GM23338 (cell line): ENCODE results near the gene R3HDM4. TPM values are rescaled to one million over a fixed set of nuclear protein-coding genes. Genes with fewer than 3 reads are reported as not detected.

Source experiments
- ATAC-seq: fragments of 200-7000 bp; cut with Tn5 transposase; 3 replicates; pipeline ENCODE4 v1.9.1; 2020
- DNase-seq: peaks from one replicate; pipeline ENCODE4 v3.0.0-alpha.2; 2015; ENCODE audit warnings: low spot score
- H2AFZ ChIP-seq: fragments of 200-600 bp; sonication (generic); 2 replicates; pipeline ENCODE4 v1.8.0; 2016; ENCODE audit warnings: antibody characterized with exemption, mild to moderate bottlenecking, moderate library complexity
- H3F3A ChIP-seq: fragments of 200-600 bp; sonication (generic); replicated peaks from 2 replicates; pipeline ENCODE4 v1.8.0; 2017; ENCODE audit warnings: antibody characterized with exemption, mixed run types, low read depth
- H3K27ac ChIP-seq: fragments of 200-600 bp; sonication (generic); 2 replicates; pipeline ENCODE4 v1.6.1; 2016; ENCODE audit warnings: low read depth
- H3K27me3 ChIP-seq: fragments of 200-600 bp; sonication (generic); 2 replicates; pipeline ENCODE4 v1.8.0; 2016; ENCODE audit warnings: mild to moderate bottlenecking, mixed run types, moderate library complexity; ENCODE audit not compliant: insufficient read depth
- H3K36me3 ChIP-seq: fragments of 200-600 bp; sonication (generic); 2 replicates; pipeline ENCODE4 v1.8.0; 2016; ENCODE audit warnings: mild to moderate bottlenecking; ENCODE audit not compliant: insufficient read depth
- H3K4me1 ChIP-seq: fragments of 200-600 bp; sonication (generic); 2 replicates; pipeline ENCODE4 v1.8.0; 2016; ENCODE audit warnings: mild to moderate bottlenecking, moderate library complexity; ENCODE audit not compliant: insufficient read depth
- H3K4me2 ChIP-seq: fragments of 200-600 bp; sonication (generic); 2 replicates; pipeline ENCODE4 v1.7.1; 2017; ENCODE audit warnings: mixed run types
- H3K4me3 ChIP-seq: fragments of 200-600 bp; sonication (generic); 2 replicates; pipeline ENCODE4 v1.6.1; 2016; ENCODE audit warnings: mixed run types
- H3K79me2 ChIP-seq: fragments of 200-600 bp; sonication (generic); replicated peaks from 2 replicates; pipeline ENCODE4 v1.8.0; 2017; ENCODE audit warnings: mild to moderate bottlenecking; ENCODE audit not compliant: insufficient read depth
- H3K9me2 ChIP-seq: fragments of 200-600 bp; sonication (generic); 2 replicates; pipeline ENCODE4 v1.8.0; 2017; ENCODE audit not compliant: insufficient read depth
- H4K20me1 ChIP-seq: fragments of 200-600 bp; sonication (generic); replicated peaks from 2 replicates; pipeline ENCODE4 v1.8.0; 2017; ENCODE audit warnings: mild to moderate bottlenecking; ENCODE audit not compliant: insufficient read depth
- H3K27ac Mint-ChIP-seq: 2 replicates; pipeline ENCODE4 v1.8.0; 2020; ENCODE audit warnings: inconsistent platforms, mild to moderate bottlenecking, moderate library complexity, mixed read lengths
- H3K27me3 Mint-ChIP-seq: 3 replicates; pipeline ENCODE4 v1.8.0; 2022; ENCODE audit warnings: low read depth, mild to moderate bottlenecking, moderate library complexity, mixed read lengths, inconsistent platforms; ENCODE audit not compliant: insufficient read depth, poor library complexity
- H3K36me3 Mint-ChIP-seq: 3 replicates; pipeline ENCODE4 v1.8.0; 2021; ENCODE audit warnings: low read depth, mild to moderate bottlenecking, inconsistent platforms, moderate library complexity, mixed read lengths
- H3K4me1 Mint-ChIP-seq: 3 replicates; pipeline ENCODE4 v1.8.0; 2020; ENCODE audit warnings: mild to moderate bottlenecking, inconsistent platforms, mixed read lengths
- H3K4me3 Mint-ChIP-seq: 3 replicates; pipeline ENCODE4 v1.8.0; 2021; ENCODE audit warnings: moderate library complexity, mild to moderate bottlenecking, inconsistent platforms, mixed read lengths
- H3K9me3 Mint-ChIP-seq: 3 replicates; pipeline ENCODE4 v1.8.0; 2020; ENCODE audit warnings: moderate library complexity, mild to moderate bottlenecking, inconsistent platforms, mixed read lengths
- CREB1 ChIP-seq: fragments of 250-450 bp; sonication (Bioruptor Pico); IDR thresholded peaks from 2 replicates; pipeline ENCODE4 v1.5.0; 2020; ENCODE audit warnings: low read depth, mild to moderate bottlenecking, moderate library complexity
- CTCF ChIP-seq, 2 experiments: fragments of 200-600 bp in 1 of 2; sonication (generic) in 1 of 2; conservative IDR thresholded peaks; 2 replicates each; pipeline versions ENCODE4 v1.5.1 to v1.6.1; 2016 to 2017; ENCODE audit warnings: antibody characterized with exemption in 2 of 2, low read depth in 2 of 2, mild to moderate bottlenecking in 2 of 2, moderate library complexity in 1 of 2
- EZH2 ChIP-seq: fragments of 200-600 bp; sonication (generic); IDR thresholded peaks from one replicate; pipeline ENCODE4 v1.8.0; 2017; ENCODE audit warnings: antibody characterized with exemption, mild to moderate bottlenecking, low read depth; ENCODE audit not compliant: unreplicated experiment
- EZH2phosphoT487 ChIP-seq: fragments of 200-600 bp; sonication (generic); IDR thresholded peaks from one replicate; pipeline ENCODE4 v1.8.1; 2018; ENCODE audit warnings: antibody characterized with exemption; ENCODE audit not compliant: unreplicated experiment
- JUNB ChIP-seq: IDR thresholded peaks from one replicate; pipeline ENCODE4 v1.6.1; 2016; ENCODE audit warnings: antibody characterized with exemption; ENCODE audit not compliant: unreplicated experiment
- NANOG ChIP-seq: IDR thresholded peaks from 2 replicates; pipeline ENCODE4 v1.6.1; 2016; ENCODE audit warnings: antibody characterized with exemption, borderline replicate concordance
- REST ChIP-seq: IDR thresholded peaks from one replicate; pipeline ENCODE4 v1.6.1; 2018; ENCODE audit warnings: antibody characterized with exemption; ENCODE audit not compliant: unreplicated experiment
- STAT1 ChIP-seq: IDR thresholded peaks from one replicate; pipeline ENCODE4 v1.6.1; 2016; ENCODE audit warnings: antibody characterized with exemption; ENCODE audit not compliant: unreplicated experiment
- ZNF114 ChIP-seq: fragments of 250-450 bp; sonication (Bioruptor Pico); IDR thresholded peaks from 2 replicates; pipeline ENCODE4 v1.5.0; 2020; ENCODE audit warnings: mild to moderate bottlenecking, moderate library complexity
- ZNF331 ChIP-seq: fragments of 250-450 bp; sonication (Bioruptor Pico); IDR thresholded peaks from 2 replicates; pipeline ENCODE4 v1.5.0; 2020; ENCODE audit warnings: low read depth, mild to moderate bottlenecking, moderate library complexity
- polyA plus RNA-seq: library from polyadenylated mRNA; unstranded; fragments of >200 nt; fragmentation: Nextera tagmentation; extraction: Ambion mirVana; gene quantifications from 2 replicates; pipeline ENCODE4 v1.2.1, GENCODE V29; 2016
- total RNA-seq: library from RNA; depleted of rRNA; stranded (reverse); fragments of >200 nt; shearing (Covaris generic); gene quantifications from 2 replicates; pipeline ENCODE4 v1.2.3, GENCODE V29; 2014

Gene R3HDM4
- total and polyA plus RNA-seq, 2 experiments from 2014 or later = 76.5 to 87.1 TPM

- no peaks in the 10 kb centered on the region for H3K9me2 ChIP-seq
- no peak for TF ChIP-seq STAT1
- no peak for TF ChIP-seq NANOG
- TF ChIP-seq CTCF (conservative IDR thresholded peaks at IDR 0.05; ENCODE audit: low read depth in 2 of 2) = no peak
- TF ChIP-seq ZNF331 (CRISPR knock-in tag) = no peak
- TF ChIP-seq REST = no peak
- TF ChIP-seq JUNB = no peak
- no peak for TF ChIP-seq EZH2phosphoT487
- H3K27me3 ChIP-seq = no peaks in the 10 kb centered on the region
- H3K4me3 ChIP-seq = no peak overlapping the region
- H3K79me2 ChIP-seq = no peaks in the 10 kb centered on the region
- Mint-ChIP-seq H3K27me3 (peaks cover 6% of the 10 kb centered on the region), H3K27ac (no peak overlapping the region), H3K36me3 (peaks cover 32% of the 10 kb centered on the region; the same call in 2 of the 3 replicates), H3K4me1 (no peaks in the 10 kb centered on the region), H3K4me3 (no peak overlapping the region), H3K9me3 (no peaks in the 10 kb centered on the region; the same call in 2 of the 3 replicates)
- H3K36me3 ChIP-seq = no peaks in the 10 kb centered on the region
- ATAC-seq (no peak), DNase-seq (no peak)
- no peak overlapping the region for H3K4me2 ChIP-seq
- no peak overlapping the region for H2AFZ ChIP-seq
- H3F3A ChIP-seq = no peaks in the 10 kb centered on the region; the same call in 1 of the 2 replicates
- H4K20me1 ChIP-seq = peaks cover 4% of the 10 kb centered on the region; the same call in 1 of the 2 replicates
- no peak overlapping the region for H3K27ac ChIP-seq
- no peaks in the 10 kb centered on the region for H3K4me1 ChIP-seq
These were observed 27.3 kb downstream of the R3HDM4 start for GRCh38 chr19:885536-886224.

- Histone ChIP-seq H3K9me2 (no peaks in the 10 kb centered on the region), H3K36me3 (no peaks in the 10 kb centered on the region)
- no peak for TF ChIP-seq ZNF114 (CRISPR knock-in tag)
- no peak for TF ChIP-seq EZH2
- TF ChIP-seq NANOG = no peak
- no peak for TF ChIP-seq CREB1 (CRISPR knock-in tag)
- no peak for TF ChIP-seq EZH2phosphoT487
These were observed 28.4 kb downstream of the R3HDM4 start for GRCh38 chr19:884420-885211.

More at GRCh38 chr19:884420-885211, 28.4 kb downstream of the R3HDM4 start:
- no peak overlapping the region for H3K4me3 ChIP-seq
- no peak for DNase-seq
- no peaks in the 10 kb centered on the region for H3K79me2 ChIP-seq
- ATAC-seq = no peak
- H4K20me1 ChIP-seq = peaks cover 4% of the 10 kb centered on the region; the same call in 1 of the 2 replicates
- Mint-ChIP-seq H3K4me1 (no peaks in the 10 kb centered on the region), H3K36me3 (peaks cover 32% of the 10 kb centered on the region; the same call in 2 of the 3 replicates), H3K27ac (no peak overlapping the region), H3K27me3 (peaks cover 6% of the 10 kb centered on the region), H3K9me3 (no peaks in the 10 kb centered on the region; the same call in 2 of the 3 replicates), H3K4me3 (no peak overlapping the region)
- no peaks in the 10 kb centered on the region for H3K27me3 ChIP-seq
- no peaks in the 10 kb centered on the region; the same call in 1 of the 2 replicates for H3F3A ChIP-seq
- no peak overlapping the region for H3K4me2 ChIP-seq
- no peak overlapping the region for H2AFZ ChIP-seq
- no peaks in the 10 kb centered on the region for H3K4me1 ChIP-seq
- H3K27ac ChIP-seq = no peak overlapping the region
